CD4-positive, CD25-positive, alpha-beta regulatory T cell (primary cell): Measurements from ENCODE around the gene TRAFD1. TPM values are rescaled to one million over a fixed set of nuclear protein-coding genes. Genes with fewer than 3 reads are reported as not detected.
"Not testable (repeated sequence)": the region's sequence is repeated elsewhere in the genome, so short reads cannot be mapped to it uniquely, and the experiment has no call there.

ENCODE experiments used
- ATAC-seq, 2 donors: fragments of 150-1000 bp; cut with Tn5 transposase; one replicate each; pipeline ENCODE4 v1.10.0; 2021; ENCODE audit warnings: low read depth in 2 of 2, moderate number of reproducible peaks in 2 of 2, moderate library complexity in 1 of 2
- DNase-seq, 3 donors: peaks; one replicate each; pipeline versions ENCODE4 v3.0.0 to v3.0.0-alpha.2; 2012 to 2022; ENCODE audit warnings: mixed read lengths in 1 of 3
- H3K27ac ChIP-seq: one replicate; pipeline ENCODE4 v1.7.0; 2013; ENCODE audit warnings: mild to moderate bottlenecking, low read length; ENCODE audit not compliant: insufficient read depth, poor library complexity, severe bottlenecking
- H3K27me3 ChIP-seq: one replicate; pipeline ENCODE4 v1.7.0; 2013; ENCODE audit warnings: low read length; ENCODE audit not compliant: control insufficient read depth, insufficient read depth
- H3K36me3 ChIP-seq: one replicate; pipeline ENCODE4 v1.7.0; 2013; ENCODE audit warnings: mild to moderate bottlenecking, low read length, moderate library complexity; ENCODE audit not compliant: control insufficient read depth, insufficient read depth
- H3K4me1 ChIP-seq: 2 replicates; pipeline ENCODE4 v1.7.0; 2013; ENCODE audit warnings: mild to moderate bottlenecking, low read length; ENCODE audit not compliant: insufficient read depth, control insufficient read depth, poor library complexity, severe bottlenecking
- H3K4me3 ChIP-seq: one replicate; pipeline ENCODE4 v1.7.0; 2013; ENCODE audit warnings: low read depth, mild to moderate bottlenecking, low read length, moderate library complexity
- H3K9me3 ChIP-seq, 2 experiments: 1 replicate in 1 of 2; 2 replicates in 1 of 2; pipeline ENCODE4 v1.7.0; 2013; ENCODE audit warnings: low read length in 2 of 2, mild to moderate bottlenecking in 1 of 2, moderate library complexity in 1 of 2; ENCODE audit not compliant: control insufficient read depth in 2 of 2
- H3K27ac Mint-ChIP-seq, 3 donors: one replicate each; pipeline ENCODE4 v1.8.0; 2020 to 2022; ENCODE audit warnings: mild to moderate bottlenecking in 3 of 3, mixed read lengths in 3 of 3, moderate library complexity in 2 of 3
- H3K27me3 Mint-ChIP-seq: one replicate; pipeline ENCODE4 v1.8.0; 2022; ENCODE audit warnings: mild to moderate bottlenecking, mixed read lengths
- H3K36me3 Mint-ChIP-seq: one replicate; pipeline ENCODE4 v1.8.0; 2020; ENCODE audit warnings: mixed read lengths
- H3K4me1 Mint-ChIP-seq, 4 donors: one replicate each; pipeline ENCODE4 v1.8.0; 2020 to 2022; ENCODE audit warnings: mixed read lengths in 4 of 4, mild to moderate bottlenecking in 1 of 4
- H3K4me3 Mint-ChIP-seq, 4 donors: one replicate each; pipeline ENCODE4 v1.8.0; 2020 to 2022; ENCODE audit warnings: mild to moderate bottlenecking in 4 of 4, mixed read lengths in 4 of 4, moderate library complexity in 3 of 4
- H3K9me3 Mint-ChIP-seq, 7 donors: one replicate each; pipeline ENCODE4 v1.8.0; 2020 to 2022; ENCODE audit warnings: mixed read lengths in 7 of 7, mild to moderate bottlenecking in 3 of 7, moderate library complexity in 2 of 7
- polyA plus RNA-seq, 4 donors: library from polyadenylated mRNA; unstranded; fragments of 300-500 nt; fragmentation: Illumina TruSeq; gene quantifications; one replicate each; pipeline ENCODE4 v1.2.3, GENCODE V29; 2021
- total RNA-seq: library from RNA; stranded (reverse); gene quantifications from one replicate; pipeline ENCODE4 v1.2.3, GENCODE V29; 2022

TRAFD1 gene
- total and polyA plus RNA-seq, 5 donors from 2014 or later, result 43.4 to 95.7 (median 82.4) TPM

DNA sequence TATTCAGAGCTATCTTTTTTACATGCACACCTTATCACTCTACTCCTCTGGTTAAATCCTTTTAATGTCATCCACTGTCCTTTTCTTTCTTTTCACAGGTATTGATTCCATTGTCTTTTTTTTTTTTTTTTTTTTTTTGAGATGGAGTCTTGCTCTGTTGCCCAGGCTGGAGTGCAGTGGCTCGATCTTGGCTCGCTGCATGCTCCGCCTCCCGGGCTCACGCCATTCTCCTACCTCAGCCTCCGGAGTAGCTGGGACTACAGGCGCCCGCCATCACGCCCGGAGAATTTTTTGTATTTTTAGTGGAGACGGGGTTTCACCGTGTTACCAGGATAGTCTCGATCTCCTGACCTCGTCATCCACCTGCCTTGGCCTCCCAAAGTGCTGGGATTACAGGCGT is 24.9 kb upstream of the TRAFD1 start:
- not testable (repeated sequence) for ATAC-seq, H3K4me3 ChIP-seq, H3K27me3 ChIP-seq, H3K4me3 Mint-ChIP-seq, H3K9me3 Mint-ChIP-seq, H3K27ac ChIP-seq, DNase-seq, H3K27me3 Mint-ChIP-seq, H3K9me3 ChIP-seq
- Histone ChIP-seq H3K36me3 (peaks cover 26% of the 10 kb centered on the region), H3K4me1 (peaks cover 14% of the 10 kb centered on the region)
- peaks cover 24% of the 10 kb centered on the region for H3K36me3 Mint-ChIP-seq
- peaks cover 14 to 69% (median 54%) of the 10 kb centered on the region in 4 donors for H3K4me1 Mint-ChIP-seq
- H3K27ac Mint-ChIP-seq, result peak overlapping the region in 2 of 3 donors; percentile 48 to 95

DNA sequence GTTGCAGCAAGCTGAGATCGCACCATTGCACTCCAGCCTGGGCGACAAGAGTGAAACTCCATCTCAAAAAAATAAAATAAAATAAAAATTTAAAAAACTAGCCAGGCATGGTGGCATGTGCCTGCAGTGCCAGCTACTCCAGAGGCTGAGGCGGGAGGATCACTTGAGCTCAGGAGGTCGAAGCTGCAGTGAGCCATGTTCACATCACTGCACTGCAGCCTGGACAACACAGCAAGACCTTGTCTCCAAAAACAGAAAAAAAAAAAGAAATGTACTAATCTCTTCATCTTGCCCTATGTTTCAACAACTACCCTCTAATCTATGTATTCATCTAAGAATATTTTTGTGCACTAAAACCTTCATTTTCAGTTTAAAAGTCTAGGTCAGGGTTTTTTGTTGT is 23.2 kb upstream of the TRAFD1 start:
- H3K4me1 Mint-ChIP-seq, result peaks cover 7 to 68% (median 54%) of the 10 kb centered on the region in 4 donors
- Histone ChIP-seq H3K4me1 (peaks cover 21% of the 10 kb centered on the region), H3K4me3 (no peak overlapping the region), H3K36me3 (peaks cover 26% of the 10 kb centered on the region), H3K27ac (no peak overlapping the region), H3K27me3 (no peaks in the 10 kb centered on the region), H3K9me3 (no peaks in the 10 kb centered on the region)
- no peaks in the 10 kb centered on the region for H3K27me3 Mint-ChIP-seq
- DNase-seq, result no peak
- H3K27ac Mint-ChIP-seq, result no peak overlapping the region
- no peak for ATAC-seq
- H3K4me3 Mint-ChIP-seq, result peak overlapping the region in 2 of 4 donors; percentile 26 to 63
- H3K36me3 Mint-ChIP-seq, result peaks cover 15% of the 10 kb centered on the region
- no peaks in the 10 kb centered on the region for H3K9me3 Mint-ChIP-seq

GRCh38 chr12:112102746-112103145 is 22.6 kb upstream of the TRAFD1 start:
- H3K4me1 Mint-ChIP-seq, result peaks cover 13 to 71% (median 59%) of the 10 kb centered on the region in 4 donors
- H3K9me3 ChIP-seq, H3K9me3 Mint-ChIP-seq, H3K27me3 ChIP-seq, ATAC-seq, H3K27me3 Mint-ChIP-seq, H3K4me3 ChIP-seq, DNase-seq, H3K27ac ChIP-seq, H3K27ac Mint-ChIP-seq: not testable (repeated sequence)
- Histone ChIP-seq H3K4me1 (peaks cover 28% of the 10 kb centered on the region), H3K36me3 (peaks cover 26% of the 10 kb centered on the region)
- peaks cover 15% of the 10 kb centered on the region for H3K36me3 Mint-ChIP-seq
- peak overlapping the region in 1 of 4 donors; percentile 63 for H3K4me3 Mint-ChIP-seq

DNA sequence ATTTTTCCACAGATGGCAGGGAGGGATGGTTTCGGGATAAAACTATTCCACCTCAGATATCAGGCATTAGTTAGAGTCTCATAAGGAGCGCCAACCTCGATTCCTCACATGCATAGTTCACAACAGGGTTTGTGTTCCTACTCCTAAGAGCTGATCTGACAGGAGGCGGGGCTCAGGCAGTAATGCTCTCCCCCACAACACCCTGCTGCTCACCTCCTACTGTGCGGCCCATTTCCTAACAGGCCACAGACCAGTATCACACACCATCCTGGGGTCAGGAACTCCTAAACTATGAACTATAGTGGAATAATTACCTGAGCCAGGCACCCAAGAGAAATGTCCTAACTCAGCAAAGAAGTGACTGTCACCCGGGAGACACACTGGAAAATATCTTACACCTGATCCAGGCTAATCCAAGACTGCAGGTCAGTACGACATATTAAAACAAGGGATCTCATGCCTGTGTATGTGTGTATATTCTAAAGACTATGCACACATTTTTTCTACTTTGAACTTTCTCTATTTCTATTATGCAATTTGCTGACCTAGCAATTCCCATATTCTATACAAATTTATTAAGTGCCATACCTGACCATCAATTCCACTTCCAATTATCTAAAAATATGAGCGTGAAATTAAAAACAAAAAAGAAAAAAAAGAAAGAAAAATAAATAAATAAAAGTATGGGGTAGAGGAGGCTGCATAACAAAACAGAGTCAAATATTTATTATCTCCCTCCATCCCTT is 21.4 kb upstream of the TRAFD1 start:
- Histone ChIP-seq H3K9me3 (no peaks in the 10 kb centered on the region), H3K36me3 (peaks cover 18% of the 10 kb centered on the region), H3K4me1 (peaks cover 33% of the 10 kb centered on the region), H3K27ac (no peak overlapping the region), H3K27me3 (no peaks in the 10 kb centered on the region), H3K4me3 (no peak overlapping the region)
- DNase-seq, result no peak
- Mint-ChIP-seq H3K27ac (peak overlapping the region; percentile 8 to 88 (median 63)), H3K27me3 (peaks cover 3% of the 10 kb centered on the region), H3K36me3 (peaks cover 13% of the 10 kb centered on the region), H3K9me3 (no peaks in the 10 kb centered on the region), H3K4me3 (peak overlapping the region in 2 of 4 donors; percentile 13 to 66), H3K4me1 (peaks cover 13 to 75% (median 58%) of the 10 kb centered on the region in 4 donors)
- no peak for ATAC-seq

- Mint-ChIP-seq H3K4me3 (peak overlapping the region; percentile 2 to 99 (median 24)), H3K36me3 (peaks cover 7% of the 10 kb centered on the region), H3K27me3 (peaks cover 8% of the 10 kb centered on the region), H3K9me3 (no peaks in the 10 kb centered on the region), H3K4me1 (peaks cover 12 to 77% (median 55%) of the 10 kb centered on the region in 4 donors), H3K27ac (peak overlapping the region in 2 of 3 donors; percentile 53 to 98)
- Histone ChIP-seq H3K9me3 (no peaks in the 10 kb centered on the region), H3K4me1 (peaks cover 39% of the 10 kb centered on the region), H3K36me3 (peaks cover 4% of the 10 kb centered on the region), H3K4me3 (no peak overlapping the region), H3K27me3 (no peaks in the 10 kb centered on the region), H3K27ac (no peak overlapping the region)
- DNase-seq, result no peak
- ATAC-seq, result no peak
These were observed 19.5 kb upstream of the TRAFD1 start for GRCh38 chr12:112105891-112106290.

- peaks cover 8% of the 10 kb centered on the region for H3K27me3 Mint-ChIP-seq
- no peak for ATAC-seq
- H3K4me1 Mint-ChIP-seq, result peaks cover 8 to 68% (median 49%) of the 10 kb centered on the region in 4 donors
These were observed 17.8 kb upstream of the TRAFD1 start for GRCh38 chr12:112107306-112108201.

GRCh38 chr12:112108202-112109079 is 16.9 kb upstream of the TRAFD1 start, which contains the start of gene NAA25:
Gene NAA25 (minus strand): TSS chr12:112108783. CDS start chr12:112108773, 10 bp downstream.
- H3K27ac Mint-ChIP-seq, result peak within 1 kb of the TSS; percentile 95 to 98 (median 96)
- peaks cover 8 to 59% (median 43%) of the 10 kb centered on the region in 4 donors for H3K4me1 Mint-ChIP-seq
- Histone ChIP-seq H3K4me1 (peaks cover 31% of the 10 kb centered on the region), H3K36me3 (no peaks in the 10 kb centered on the region), H3K27me3 (no peaks in the 10 kb centered on the region), H3K27ac (peak within 1 kb of the TSS; percentile 88), H3K4me3 (peak within 1 kb of the TSS; percentile 98), H3K9me3 (no peaks in the 10 kb centered on the region)
- no peaks in the 10 kb centered on the region for H3K9me3 Mint-ChIP-seq
- peak within 1 kb of the TSS; percentile 97 to 99 (median 98) for H3K4me3 Mint-ChIP-seq
- ATAC-seq, result peak; percentile 80 to 87
- peak; percentile 80 to 91 (median 87) for DNase-seq
- peaks cover 8% of the 10 kb centered on the region for H3K27me3 Mint-ChIP-seq
- H3K36me3 Mint-ChIP-seq, result peaks cover 3% of the 10 kb centered on the region

More at GRCh38 chr12:112107306-112108201, 17.8 kb upstream of the TRAFD1 start:
- Histone ChIP-seq H3K4me3 (peak overlapping the region; percentile 84), H3K4me1 (peaks cover 33% of the 10 kb centered on the region), H3K9me3 (no peaks in the 10 kb centered on the region), H3K36me3 (no peaks in the 10 kb centered on the region), H3K27me3 (no peaks in the 10 kb centered on the region), H3K27ac (peak overlapping the region; percentile 88)
- Mint-ChIP-seq H3K27ac (peak overlapping the region; percentile 93 to 98 (median 95)), H3K4me3 (peak overlapping the region; percentile 97 to 99 (median 98)), H3K9me3 (no peaks in the 10 kb centered on the region), H3K36me3 (peaks cover 3% of the 10 kb centered on the region)
- peak in 1 of 3 donors; percentile 21 for DNase-seq
